Activated CD8-positive, alpha-beta memory T cell treated with anti-CD3 and anti-CD28 coated beads, Interleukin-2, amount 50 U/mL, for 1 hour (primary cell): ENCODE results near the gene AGAP3.

Source experiments
- DNase-seq: peaks from one replicate; pipeline ENCODE4 v3.0.0-alpha.2; 2020; ENCODE audit errors: extremely low read depth

AGAP3 gene

GRCh38 chr7:151088019-151088855 is 2.0 kb downstream of the AGAP3 start:
- no peak for DNase-seq

- DNase-seq: no peak
Measured at GRCh38 chr7:151088856-151089699, 2.8 kb downstream of the AGAP3 start.

- no peak for DNase-seq
Measured at GRCh38 chr7:151089893-151090730, 3.8 kb downstream of the AGAP3 start.

GRCh38 chr7:151091003-151091402 is 4.7 kb downstream of the AGAP3 start:
- no peak for DNase-seq

- no peak for DNase-seq
Measured at GRCh38 chr7:151091431-151091830, 5.2 kb downstream of the AGAP3 start.

GRCh38 chr7:151091988-151092387 is 5.7 kb downstream of the AGAP3 start:
- DNase-seq: no peak

GRCh38 chr7:151093748-151094147 is 7.5 kb downstream of the AGAP3 start:
- DNase-seq: no peak

- no peak for DNase-seq
Measured at GRCh38 chr7:151094675-151095074, 8.4 kb downstream of the AGAP3 start.

- DNase-seq: no peak
Measured at GRCh38 chr7:151095123-151095797, 9.0 kb downstream of the AGAP3 start.

- DNase-seq: no peak
Measured at GRCh38 chr7:151095828-151096475, 9.7 kb downstream of the AGAP3 start.

- DNase-seq: no peak
Measured at GRCh38 chr7:151099486-151100211, 13.4 kb downstream of the AGAP3 start.

GRCh38 chr7:151100921-151101320 is 14.6 kb downstream of the AGAP3 start:
- DNase-seq: no peak

- DNase-seq: no peak
Measured at GRCh38 chr7:151101621-151102396, 15.5 kb downstream of the AGAP3 start.

GRCh38 chr7:151102991-151103390 is 16.7 kb downstream of the AGAP3 start:
- no peak for DNase-seq

- DNase-seq: no peak
Measured at GRCh38 chr7:151103973-151104372, 17.7 kb downstream of the AGAP3 start.

GRCh38 chr7:151104411-151105235 is 18.3 kb downstream of the AGAP3 start:
- no peak for DNase-seq

- DNase-seq: no peak
Measured at GRCh38 chr7:151107882-151108281, 21.6 kb downstream of the AGAP3 start.
